Retinal pigment epithelial cell (primary cell): Measurements from ENCODE around the gene MED13L.

Experiments used
- DNase-seq: peaks from one replicate; pipeline ENCODE4 v3.0.0-alpha.2; 2010; ENCODE audit warnings: low read depth
- H3K4me3 ChIP-seq: 2 replicates; pipeline ENCODE4 v1.5.1; 2011; ENCODE audit warnings: mild to moderate bottlenecking, low read length, control low read depth, moderate library complexity
- TF ChIP-seq, protein P1 (sequence below): conservative IDR thresholded peaks from 2 replicates; pipeline ENCODE4 v1.5.1; 2011; ENCODE audit warnings: low read depth, low read length, control low read depth, inconsistent platforms

Gene MED13L

DNA sequence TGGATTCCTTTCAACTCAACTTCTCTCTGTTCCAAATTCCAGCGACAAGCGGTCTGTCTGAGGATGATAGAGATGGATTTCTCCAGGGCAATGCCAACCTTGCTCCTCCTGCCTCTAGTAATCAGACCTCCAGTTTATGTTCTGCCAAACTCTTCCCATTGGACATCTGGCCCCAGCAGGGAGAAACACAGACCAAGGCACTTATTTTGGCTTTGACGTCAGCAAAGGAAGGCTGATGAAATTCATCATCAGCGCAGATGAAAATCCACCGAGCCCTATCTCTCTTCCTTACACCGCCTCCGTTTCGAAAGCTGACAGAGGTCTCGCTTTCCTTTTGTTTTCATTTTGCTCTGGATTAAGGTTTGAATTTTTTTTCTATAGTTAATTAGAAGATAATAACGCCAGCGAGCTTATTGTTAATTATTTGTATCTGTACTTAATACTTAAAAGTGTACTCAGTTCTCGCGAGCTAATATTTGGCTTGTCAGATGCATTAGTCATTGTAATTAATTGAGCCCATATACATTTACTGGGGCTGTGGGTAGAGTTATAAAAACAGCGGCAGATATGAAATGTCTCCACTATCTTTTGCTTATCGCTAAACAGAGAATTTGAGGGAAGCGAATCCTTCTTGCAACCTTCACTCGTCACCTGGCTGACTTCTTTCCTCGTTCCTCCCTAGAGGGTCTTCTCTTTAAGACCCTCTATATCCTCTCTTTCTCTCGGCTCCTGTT is 35.9 kb upstream of the MED13L start:
- H3K4me3 ChIP-seq, result no peak overlapping the region
- TF ChIP-seq, protein P1, sequence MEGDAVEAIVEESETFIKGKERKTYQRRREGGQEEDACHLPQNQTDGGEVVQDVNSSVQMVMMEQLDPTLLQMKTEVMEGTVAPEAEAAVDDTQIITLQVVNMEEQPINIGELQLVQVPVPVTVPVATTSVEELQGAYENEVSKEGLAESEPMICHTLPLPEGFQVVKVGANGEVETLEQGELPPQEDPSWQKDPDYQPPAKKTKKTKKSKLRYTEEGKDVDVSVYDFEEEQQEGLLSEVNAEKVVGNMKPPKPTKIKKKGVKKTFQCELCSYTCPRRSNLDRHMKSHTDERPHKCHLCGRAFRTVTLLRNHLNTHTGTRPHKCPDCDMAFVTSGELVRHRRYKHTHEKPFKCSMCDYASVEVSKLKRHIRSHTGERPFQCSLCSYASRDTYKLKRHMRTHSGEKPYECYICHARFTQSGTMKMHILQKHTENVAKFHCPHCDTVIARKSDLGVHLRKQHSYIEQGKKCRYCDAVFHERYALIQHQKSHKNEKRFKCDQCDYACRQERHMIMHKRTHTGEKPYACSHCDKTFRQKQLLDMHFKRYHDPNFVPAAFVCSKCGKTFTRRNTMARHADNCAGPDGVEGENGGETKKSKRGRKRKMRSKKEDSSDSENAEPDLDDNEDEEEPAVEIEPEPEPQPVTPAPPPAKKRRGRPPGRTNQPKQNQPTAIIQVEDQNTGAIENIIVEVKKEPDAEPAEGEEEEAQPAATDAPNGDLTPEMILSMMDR, result no peak
- no peak for DNase-seq

DNA sequence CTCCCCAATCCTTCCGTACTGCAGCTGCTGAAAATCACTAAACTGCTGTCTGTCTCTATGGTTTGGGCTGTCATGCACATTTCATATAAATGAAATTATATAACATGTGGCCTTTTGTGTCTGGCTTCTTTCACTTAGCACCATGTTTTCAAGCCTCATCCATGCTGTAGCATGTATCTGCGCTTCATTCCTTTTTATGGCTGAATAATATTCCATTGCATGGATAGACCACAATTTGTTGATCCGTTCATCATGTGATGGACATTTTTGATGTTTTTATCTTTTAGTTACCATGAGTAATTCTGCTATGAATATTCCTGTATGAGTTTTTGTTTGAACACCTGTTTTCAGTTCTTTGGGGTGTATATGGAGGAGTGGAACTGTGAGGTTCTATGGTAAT is 32.6 kb upstream of the MED13L start:
- H3K4me3 ChIP-seq, result no peak overlapping the region
- TF ChIP-seq, protein P1, result no peak
- no peak for DNase-seq

DNA sequence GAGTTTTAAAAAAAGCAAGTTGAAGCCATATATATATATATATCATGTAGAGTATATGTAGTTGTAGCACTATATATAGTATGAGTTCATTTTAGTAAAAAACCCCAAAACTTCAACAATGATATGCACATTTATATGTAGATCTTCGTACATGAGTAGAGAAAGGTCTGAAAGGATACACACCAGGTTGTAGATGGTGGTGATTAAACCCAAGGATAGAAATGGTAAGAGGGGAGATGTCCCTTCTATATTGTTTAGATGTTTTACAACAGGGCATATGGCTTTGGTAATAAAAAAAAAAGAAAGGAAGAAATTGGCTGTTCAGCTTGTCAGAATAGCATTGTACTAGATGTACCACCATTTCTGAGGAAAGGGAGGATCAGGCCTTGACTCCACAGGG is 31.9 kb upstream of the MED13L start:
- DNase-seq, result no peak
- H3K4me3 ChIP-seq, result no peak overlapping the region
- TF ChIP-seq, protein P1, result no peak

DNA sequence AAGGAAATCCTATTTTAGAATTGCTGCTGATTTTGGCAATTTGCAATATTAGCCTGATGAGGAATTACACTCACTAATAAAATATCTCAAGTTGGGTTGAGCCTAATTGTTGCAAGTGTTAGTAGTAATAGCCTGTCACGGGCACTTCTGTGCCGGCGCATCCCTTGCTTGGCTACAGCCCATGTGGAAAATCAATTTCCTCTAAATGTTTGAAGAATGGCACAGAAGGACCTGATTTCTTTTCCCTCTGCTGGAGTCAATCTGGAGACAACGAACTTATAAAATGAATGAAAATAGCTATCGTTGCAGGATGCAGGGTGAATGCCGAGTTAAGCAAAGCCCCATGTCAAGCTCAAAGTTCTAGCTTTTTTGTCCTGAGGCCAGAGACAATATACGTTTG is 31.2 kb upstream of the MED13L start:
- no peak overlapping the region for H3K4me3 ChIP-seq
- DNase-seq, result no peak
- TF ChIP-seq, protein P1, result no peak

DNA sequence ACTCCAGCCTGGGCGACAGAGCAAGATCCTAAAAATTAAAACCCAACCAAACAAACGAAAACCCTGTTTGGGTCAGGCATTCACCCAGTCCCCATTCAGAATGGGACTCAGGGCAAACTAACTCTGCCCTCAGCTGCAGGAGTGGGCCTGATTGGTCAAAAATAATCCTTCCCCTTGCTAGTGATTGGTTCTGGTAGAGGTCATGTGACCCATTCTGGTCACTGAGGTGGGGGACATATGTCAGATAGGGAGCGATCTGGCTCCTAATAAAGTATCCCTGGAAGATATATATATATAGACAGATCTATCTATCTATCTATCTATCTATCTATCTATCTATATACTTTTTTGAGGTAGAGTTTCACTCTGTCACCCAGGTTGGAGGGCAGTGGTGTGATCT is 29.5 kb upstream of the MED13L start:
- no peak for DNase-seq
- H3K4me3 ChIP-seq, result no peak overlapping the region
- TF ChIP-seq, protein P1, result no peak

DNA sequence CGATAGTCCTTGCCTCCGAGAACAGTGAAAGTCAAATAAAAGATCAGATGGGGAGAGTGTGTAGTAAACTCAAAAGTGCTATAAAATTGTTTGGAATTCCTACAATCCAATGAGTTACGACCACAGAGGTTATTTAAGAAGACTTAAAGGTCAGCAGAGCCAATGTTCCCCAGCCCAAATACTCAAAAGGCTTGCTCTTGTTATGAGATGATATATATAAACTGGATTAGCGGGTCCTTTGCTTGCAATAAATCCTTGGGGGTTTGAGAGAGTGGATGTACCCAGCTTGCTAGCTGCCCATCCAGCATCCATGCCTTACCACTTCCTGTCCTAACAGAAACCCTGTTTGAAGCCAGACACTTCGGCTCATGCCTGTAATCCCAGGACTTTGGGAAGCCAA is 29.0 kb upstream of the MED13L start:
- TF ChIP-seq, protein P1, result no peak

DNA sequence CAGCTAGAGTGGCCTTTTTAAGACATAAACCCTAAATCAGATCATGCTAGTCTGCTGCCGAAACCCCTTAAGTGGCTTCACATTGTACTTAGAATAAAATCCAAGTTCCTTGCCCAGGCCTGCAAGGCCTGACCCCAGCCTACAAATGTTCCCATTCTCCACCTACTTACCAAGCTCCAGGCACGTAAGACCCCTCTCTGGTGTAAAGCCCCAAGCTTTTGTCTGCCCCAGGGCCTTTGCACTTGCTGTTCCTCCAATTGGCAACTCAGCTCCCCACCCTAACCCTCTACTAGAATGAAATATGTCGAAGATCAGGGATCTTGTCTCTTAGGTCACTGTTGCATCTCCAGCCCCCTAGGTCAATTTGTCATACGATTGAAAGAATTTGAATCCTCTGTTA is 27.1 kb upstream of the MED13L start:
- TF ChIP-seq, protein P1, result no peak
- no peak for DNase-seq
- H3K4me3 ChIP-seq, result no peak overlapping the region

More for the DNA sequence above, 29.0 kb upstream of the MED13L start:
- H3K4me3 ChIP-seq, result no peak overlapping the region
- no peak for DNase-seq
